ENCODE measurements around the gene EML6.
"Not testable (repeated sequence)": the region's sequence is repeated elsewhere in the genome, so short reads cannot be mapped to it uniquely, and the experiment has no call there.

The EML6 gene

GRCh38 chr2:54723131-54723995 is at the start of gene EML6:
TSS of gene EML6 (plus strand) at chr2:54723662. CDS start at chr2:54725062, 1,400 bp downstream.
- DNase-seq = peak; percentile 98

- DNase-seq = no peak
These were observed 48.2 kb upstream of the EML6 start for GRCh38 chr2:54675281-54675680.

GRCh38 chr2:54675738-54676137 is 47.7 kb upstream of the EML6 start:
- DNase-seq = no peak

- DNase-seq = no peak
These were observed 46.8 kb upstream of the EML6 start for GRCh38 chr2:54676656-54677055.

- DNase-seq = no peak
These were observed 45.8 kb upstream of the EML6 start for GRCh38 chr2:54677476-54678265.

GRCh38 chr2:54678719-54679118 is 44.7 kb upstream of the EML6 start:
- no peak for DNase-seq

- DNase-seq = no peak
These were observed 42.9 kb upstream of the EML6 start for GRCh38 chr2:54680397-54681041.

- no peak for DNase-seq
These were observed 42.0 kb upstream of the EML6 start for GRCh38 chr2:54681416-54681815.

GRCh38 chr2:54683596-54683995 is 39.9 kb upstream of the EML6 start:
- DNase-seq = no peak

- DNase-seq = no peak
These were observed 38.1 kb upstream of the EML6 start for GRCh38 chr2:54685263-54685775.

GRCh38 chr2:54687595-54688152 is 35.8 kb upstream of the EML6 start:
- no peak for DNase-seq

- DNase-seq = no peak
These were observed 31.9 kb upstream of the EML6 start for GRCh38 chr2:54691445-54692135.

- no peak for DNase-seq
These were observed 30.9 kb upstream of the EML6 start for GRCh38 chr2:54692556-54692955.

- no peak for DNase-seq
These were observed 28.1 kb upstream of the EML6 start for GRCh38 chr2:54695378-54695777.

GRCh38 chr2:54697934-54698333 is 25.5 kb upstream of the EML6 start:
- DNase-seq = no peak

- DNase-seq = not testable (repeated sequence)
These were observed 24.5 kb upstream of the EML6 start for GRCh38 chr2:54698926-54699325.

GRCh38 chr2:54699665-54700064 is 23.8 kb upstream of the EML6 start:
- no peak for DNase-seq

- no peak for DNase-seq
These were observed 22.4 kb upstream of the EML6 start for GRCh38 chr2:54701029-54701428.

- no peak for DNase-seq
These were observed 19.2 kb upstream of the EML6 start for GRCh38 chr2:54704238-54704637.

- no peak for DNase-seq
These were observed 18.5 kb upstream of the EML6 start for GRCh38 chr2:54704688-54705605.

GRCh38 chr2:54706622-54707021 is 16.8 kb upstream of the EML6 start:
- no peak for DNase-seq

All from stimulated activated CD4-positive, alpha-beta T cell treated with anti-CD3 and anti-CD28 coated beads, Interleukin-4, amount 100 ng/mL, for 1 hour (primary cell).